HepG2 (cell line): ENCODE data around the gene AAGAB. TPM values are rescaled to one million over a fixed set of nuclear protein-coding genes. Genes with fewer than 3 reads are reported as not detected.

Experiments used
- ATAC-seq: fragments of 200-7000 bp; cut with Tn5 transposase; 3 replicates; pipeline ENCODE4 v1.9.1; 2020; ENCODE audit warnings: mild to moderate bottlenecking, moderate library complexity
- BruUV-seq: library from RNA; stranded (reverse); fragments of 400-500 nt; replicated peaks from 2 replicates; lab custom pipeline; 2021; lab: Mats Ljungman, UMichigan
- CTCF ChIA-PET: fragments of 300-600 bp; formaldehyde crosslinking; extraction: SDS; loops from one replicate; lab custom pipeline; 2021; ENCODE audit warnings: low total read pairs, inconsistent platforms, low intra/inter-chr PET ratio; lab: Yijun Ruan, JAX
- POLR2A ChIA-PET: fragments of 350-600 bp; sonication (Branson Sonifier 250); formaldehyde crosslinking; loops from one replicate; lab custom pipeline; 2020; ENCODE audit warnings: antibody characterized with exemption, inconsistent platforms; lab: Yijun Ruan, JAX
- DNase-seq: peaks from one replicate; pipeline ENCODE4 v3.0.0-alpha.2; 2015; ENCODE audit warnings: low spot score
- FAIRE-seq: peaks from 3 replicates; lab custom pipeline; 2011; peaks lifted over from hg19 to GRCh38; lab: Jason Lieb, UNC
- H2AFZ ChIP-seq: one replicate; pipeline ENCODE4 v1.6.1; 2011; ENCODE audit warnings: low read length, inconsistent platforms
- H3K27ac ChIP-seq: fragments of 300-600 bp; 3 replicates; pipeline ENCODE4 v1.8.0; 2011; ENCODE audit warnings: mixed run types, mild to moderate bottlenecking, mixed read lengths, low read length, inconsistent platforms; ENCODE audit not compliant: insufficient read depth; ENCODE audit errors: extremely low read length
- H3K27me3 ChIP-seq, 2 experiments: fragments of 200-600 bp in 1 of 2; 2 replicates in 1 of 2; 3 replicates in 1 of 2; pipeline versions ENCODE4 v1.6.0 to v1.8.0; 2011; ENCODE audit warnings: low read length in 2 of 2, mild to moderate bottlenecking in 2 of 2, moderate library complexity in 2 of 2, inconsistent platforms in 1 of 2; ENCODE audit not compliant: insufficient read depth in 2 of 2, control insufficient read depth in 1 of 2
- H3K36me3 ChIP-seq, 2 experiments: fragments of 200-600 bp in 1 of 2; replicated peaks in 1 of 2; 2 replicates in 1 of 2; 3 replicates in 1 of 2; pipeline versions ENCODE4 v1.5.1 to v1.8.0; 2011; ENCODE audit warnings: low read length in 2 of 2, inconsistent platforms in 1 of 2; ENCODE audit not compliant: insufficient read depth in 2 of 2, control insufficient read depth in 1 of 2
- H3K4me1 ChIP-seq: 2 replicates; pipeline ENCODE4 v1.5.1; 2012; ENCODE audit warnings: low read length, inconsistent platforms; ENCODE audit not compliant: insufficient read depth
- H3K4me2 ChIP-seq: 2 replicates; pipeline ENCODE4 v1.6.0; 2011; ENCODE audit warnings: low read depth, low read length, inconsistent platforms
- H3K4me3 ChIP-seq, 3 experiments: fragments of 200-600 bp in 1 of 3; sonication (generic), shearing (Covaris generic) in 1 of 3; replicated peaks in 1 of 3; 2 replicates each; pipeline ENCODE4 v1.5.1; 2011 to 2016; ENCODE audit warnings: low read length in 3 of 3, inconsistent platforms in 2 of 3, low read depth in 2 of 3, mild to moderate bottlenecking in 2 of 3, control low read depth in 1 of 3, mixed read lengths in 1 of 3; ENCODE audit not compliant: insufficient read depth in 1 of 3
- H3K79me2 ChIP-seq: one replicate; pipeline ENCODE4 v1.6.1; 2011; ENCODE audit warnings: low read length, inconsistent platforms; ENCODE audit not compliant: insufficient read depth
- H3K9ac ChIP-seq: 2 replicates; pipeline ENCODE4 v1.6.0; 2011; ENCODE audit warnings: mild to moderate bottlenecking, low read depth, low read length, inconsistent platforms; ENCODE audit not compliant: insufficient read depth
- H3K9me3 ChIP-seq: 2 replicates; pipeline ENCODE4 v1.5.1; 2012; ENCODE audit warnings: mild to moderate bottlenecking, low read length
- H4K20me1 ChIP-seq: 2 replicates; pipeline ENCODE4 v1.6.0; 2011; ENCODE audit warnings: inconsistent platforms, mild to moderate bottlenecking, low read length, moderate library complexity; ENCODE audit not compliant: insufficient read depth
- HCFC1 ChIP-seq: fragments of 150-350 bp; IDR thresholded peaks from 2 replicates; pipeline ENCODE4 v1.6.1; 2014; ENCODE audit warnings: low read depth, low read length
- HNRNPL ChIP-seq: fragments of 200-400 bp; formaldehyde crosslinking; IDR thresholded peaks from 2 replicates; pipeline ENCODE4 v1.6.1; 2017; ENCODE audit warnings: mild to moderate bottlenecking, low read depth, low read length
- IKZF5 ChIP-seq: IDR thresholded peaks from 2 replicates; pipeline ENCODE4 v1.6.1; 2018; ENCODE audit warnings: missing genetic modification reagents, mild to moderate bottlenecking, missing compliant biosample characterization
- NFYB ChIP-seq: sonication (generic); formaldehyde crosslinking; IDR thresholded peaks from 2 replicates; pipeline ENCODE4 v1.4.0; 2020; ENCODE audit warnings: missing genetic modification reagents
- SAFB2 ChIP-seq: sonication (generic); formaldehyde crosslinking; IDR thresholded peaks from 2 replicates; pipeline ENCODE4 v1.5.1; 2020; ENCODE audit warnings: missing genetic modification reagents, low read depth, mild to moderate bottlenecking, borderline replicate concordance
- SRF ChIP-seq: IDR thresholded peaks from 2 replicates; pipeline ENCODE4 v1.6.1; 2011; ENCODE audit warnings: mild to moderate bottlenecking, low read depth, low read length, moderate library complexity
- TCF12 ChIP-seq, 2 experiments: fragments of 450-650 bp in 1 of 2; sonication (generic) in 1 of 2; formaldehyde crosslinking in 1 of 2; IDR thresholded peaks; 2 replicates each; pipeline versions ENCODE4 v1.6.1 to v1.8.0; 2017 to 2022; ENCODE audit warnings: antibody characterized with exemption in 1 of 2, mild to moderate bottlenecking in 1 of 2, missing genetic modification reagents in 1 of 2, moderate library complexity in 1 of 2
- U2AF1 ChIP-seq: fragments of 200-400 bp; formaldehyde crosslinking; optimal IDR thresholded peaks from 2 replicates; pipeline ENCODE3; 2017; ENCODE audit warnings: mild to moderate bottlenecking, low read depth, low read length
- ZFP91 ChIP-seq: sonication (generic); formaldehyde crosslinking; IDR thresholded peaks from 2 replicates; pipeline ENCODE4 v1.9.0; 2022; ENCODE audit warnings: missing genetic modification reagents, mild to moderate bottlenecking, borderline replicate concordance
- ZNF232 ChIP-seq: sonication (generic); formaldehyde crosslinking; IDR thresholded peaks from 2 replicates; pipeline ENCODE4 v1.4.0; 2020; ENCODE audit warnings: missing genetic modification reagents, borderline replicate concordance
- ZNF367 ChIP-seq: sonication (generic); formaldehyde crosslinking; IDR thresholded peaks from 2 replicates; pipeline ENCODE4 v1.4.0; 2020; ENCODE audit warnings: missing genetic modification reagents, borderline replicate concordance
- ZNF569 ChIP-seq: sonication (generic); formaldehyde crosslinking; IDR thresholded peaks from 2 replicates; pipeline ENCODE4 v1.5.0; 2020; ENCODE audit warnings: mild to moderate bottlenecking, missing genetic modification reagents, moderate library complexity, borderline replicate concordance
- WGBS: methylation state at CpG from one replicate; pipeline ENCODE4 v1.1.6; 2017; ENCODE audit warnings: low lambda C conversion rate; 5-methylcytosine and 5-hydroxymethylcytosine counted together
- in situ Hi-C: cut with HindIII; loops from 2 replicates; pipeline ENCODE4 v1.10.0; 2017; ENCODE audit warnings: low pct_unique_long_range_greater_than_20kb; ENCODE audit not compliant: extremely low pct_ligation_motif_present
- intact Hi-C: fragments of 100-400 bp; cut with micrococcal nuclease; formaldehyde crosslinking; loops from one replicate; pipeline ENCODE4 v1.10.0; 2022; ENCODE audit not compliant: unreplicated experiment
- polyA plus RNA-seq, 8 experiments: library from polyadenylated mRNA; depleted of rRNA in 3 of 8; stranded (reverse) in 7 of 8; unstranded in 1 of 8; fragments of >200 nt; fragmentation: Illumina TruSeq in 4 of 8; extraction: Trizol in 4 of 8; gene quantifications; 2 replicates each; pipeline versions ENCODE4 v1.2.1 to v1.2.3, GENCODE V29; 2011 to 2016; ENCODE audit warnings: low read depth in 4 of 8, missing spikeins in 1 of 8, mixed read lengths in 1 of 8; ENCODE audit not compliant: insufficient read depth in 1 of 8
- total RNA-seq, 5 experiments: library from RNA; depleted of rRNA; stranded (reverse); fragments of >200 nt; fragmentation: Illumina TruSeq; extraction: Trizol; gene quantifications; 2 replicates each; pipeline ENCODE4 v1.2.3, GENCODE V29; 2016; ENCODE audit warnings: low read depth in 1 of 5
- TF ChIP-seq, protein P1 (sequence below): sonication (generic); formaldehyde crosslinking; IDR thresholded peaks from 2 replicates; pipeline ENCODE4 v1.5.0; 2020; ENCODE audit warnings: mild to moderate bottlenecking, missing genetic modification reagents, borderline replicate concordance
- TF ChIP-seq, protein P2 (sequence below): sonication (generic); formaldehyde crosslinking; IDR thresholded peaks from 2 replicates; pipeline ENCODE4 v1.4.0; 2020; ENCODE audit warnings: mild to moderate bottlenecking, missing genetic modification reagents
- TF ChIP-seq, protein P3 (sequence below): sonication (generic); formaldehyde crosslinking; IDR thresholded peaks from 2 replicates; pipeline ENCODE4 v1.9.0; 2021; ENCODE audit warnings: missing genetic modification reagents, borderline replicate concordance

AAGAB gene
- total and polyA plus RNA-seq, 2 of the 13 experiments (the other 11 are each of a cell fraction or from before 2014, with no cell fraction given), result 8.0 to 34.9 TPM

DNA sequence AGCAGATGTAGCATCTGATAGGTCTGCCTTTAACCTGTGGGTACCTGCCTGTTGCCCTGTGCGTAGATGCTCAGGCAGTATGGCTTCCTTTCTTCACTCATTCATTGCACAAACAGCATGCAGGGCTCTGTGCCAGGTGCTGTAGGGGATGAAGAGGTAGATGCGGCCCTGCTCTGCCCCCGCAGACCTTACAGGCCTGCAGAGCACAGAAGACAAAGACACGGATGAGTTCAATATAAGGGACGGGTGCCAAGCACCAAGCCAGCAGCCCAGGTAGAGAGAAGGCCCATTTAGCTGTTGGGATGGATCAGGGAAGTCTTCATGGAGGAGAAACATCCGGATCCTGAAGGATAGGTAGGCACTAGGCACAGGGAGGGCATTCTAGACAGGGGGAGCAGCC lies 69.4 kb downstream of the AAGAB start (continued):
- TF ChIP-seq, protein P1, sequence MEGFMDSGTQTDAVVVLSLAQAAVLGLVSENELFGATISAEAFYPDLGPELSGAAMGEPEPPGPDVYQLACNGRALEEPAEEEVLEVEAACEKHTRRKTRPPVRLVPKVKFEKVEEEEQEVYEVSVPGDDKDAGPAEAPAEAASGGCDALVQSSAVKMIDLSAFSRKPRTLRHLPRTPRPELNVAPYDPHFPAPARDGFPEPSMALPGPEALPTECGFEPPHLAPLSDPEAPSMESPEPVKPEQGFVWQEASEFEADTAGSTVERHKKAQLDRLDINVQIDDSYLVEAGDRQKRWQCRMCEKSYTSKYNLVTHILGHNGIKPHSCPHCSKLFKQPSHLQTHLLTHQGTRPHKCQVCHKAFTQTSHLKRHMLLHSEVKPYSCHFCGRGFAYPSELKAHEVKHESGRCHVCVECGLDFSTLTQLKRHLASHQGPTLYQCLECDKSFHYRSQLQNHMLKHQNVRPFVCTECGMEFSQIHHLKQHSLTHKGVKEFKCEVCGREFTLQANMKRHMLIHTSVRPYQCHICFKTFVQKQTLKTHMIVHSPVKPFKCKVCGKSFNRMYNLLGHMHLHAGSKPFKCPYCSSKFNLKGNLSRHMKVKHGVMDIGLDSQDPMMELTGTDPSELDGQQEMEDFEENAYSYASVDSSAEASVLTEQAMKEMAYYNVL (CRISPR knock-in tag), result no peak
- no peak for TF ChIP-seq HCFC1

- ATAC-seq (no peak), DNase-seq (no peak), FAIRE-seq (no peak)
- 82% methylated on average over 15 of the region's 18 CpGs for whole genome bisulfite sequencing
- no peak overlapping the region for H3K4me2 ChIP-seq
- H3K27ac ChIP-seq, result no peak overlapping the region
- H2AFZ ChIP-seq, result no peak overlapping the region
- ChIA-PET POLR2A (no interaction called here), CTCF (no interaction called here)
- H3K4me1 ChIP-seq, result peaks cover 36% of the 10 kb centered on the region
- H4K20me1 ChIP-seq, result peaks cover 3% of the 10 kb centered on the region
- no peaks in the 10 kb centered on the region for H3K79me2 ChIP-seq
- in situ Hi-C loops (no loop called here), intact Hi-C loops (no loop called here)
- no TSS peak for BruUV-seq
- peaks cover 32 to 74% of the 10 kb centered on the region in 2 experiments for H3K36me3 ChIP-seq
- no peaks in the 10 kb centered on the region for H3K27me3 ChIP-seq
- H3K4me3 ChIP-seq, result no peak overlapping the region
- H3K9me3 ChIP-seq, result no peaks in the 10 kb centered on the region
- no peak overlapping the region for H3K9ac ChIP-seq
- TF ChIP-seq SAFB2 (CRISPR knock-in tag) (no peak), ZNF367 (no peak), ZNF232 (CRISPR knock-in tag) (no peak), ZNF569 (CRISPR knock-in tag) (no peak), SRF (no peak), U2AF1 (no peak), HNRNPL (no peak), NFYB (no peak), TCF12 (IDR thresholded peaks at IDR 0.05) (no peak), TCF12 (CRISPR knock-in tag; IDR thresholded peaks at IDR 0.05) (no peak), IKZF5 (CRISPR knock-in tag) (no peak), ZFP91 (CRISPR knock-in tag) (no peak)
- TF ChIP-seq, protein P2, sequence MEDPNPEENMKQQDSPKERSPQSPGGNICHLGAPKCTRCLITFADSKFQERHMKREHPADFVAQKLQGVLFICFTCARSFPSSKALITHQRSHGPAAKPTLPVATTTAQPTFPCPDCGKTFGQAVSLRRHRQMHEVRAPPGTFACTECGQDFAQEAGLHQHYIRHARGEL, result no peak
- TF ChIP-seq, protein P3, sequence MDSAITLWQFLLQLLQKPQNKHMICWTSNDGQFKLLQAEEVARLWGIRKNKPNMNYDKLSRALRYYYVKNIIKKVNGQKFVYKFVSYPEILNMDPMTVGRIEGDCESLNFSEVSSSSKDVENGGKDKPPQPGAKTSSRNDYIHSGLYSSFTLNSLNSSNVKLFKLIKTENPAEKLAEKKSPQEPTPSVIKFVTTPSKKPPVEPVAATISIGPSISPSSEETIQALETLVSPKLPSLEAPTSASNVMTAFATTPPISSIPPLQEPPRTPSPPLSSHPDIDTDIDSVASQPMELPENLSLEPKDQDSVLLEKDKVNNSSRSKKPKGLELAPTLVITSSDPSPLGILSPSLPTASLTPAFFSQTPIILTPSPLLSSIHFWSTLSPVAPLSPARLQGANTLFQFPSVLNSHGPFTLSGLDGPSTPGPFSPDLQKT (CRISPR knock-in tag), result no peak
Observed at GRCh38 chr15:67184208-67184925, 70.1 kb downstream of the AAGAB start.
